GM21737 (cell line): ENCODE results near the gene MFAP4.

Experiments used
- ATAC-seq: cut with Tn5 transposase; IDR thresholded peaks from one replicate; pipeline ENCODE4 v1.9.1; 2021; ENCODE audit warnings: mild to moderate bottlenecking, moderate library complexity; ENCODE audit not compliant: unreplicated experiment

MFAP4 gene

DNA sequence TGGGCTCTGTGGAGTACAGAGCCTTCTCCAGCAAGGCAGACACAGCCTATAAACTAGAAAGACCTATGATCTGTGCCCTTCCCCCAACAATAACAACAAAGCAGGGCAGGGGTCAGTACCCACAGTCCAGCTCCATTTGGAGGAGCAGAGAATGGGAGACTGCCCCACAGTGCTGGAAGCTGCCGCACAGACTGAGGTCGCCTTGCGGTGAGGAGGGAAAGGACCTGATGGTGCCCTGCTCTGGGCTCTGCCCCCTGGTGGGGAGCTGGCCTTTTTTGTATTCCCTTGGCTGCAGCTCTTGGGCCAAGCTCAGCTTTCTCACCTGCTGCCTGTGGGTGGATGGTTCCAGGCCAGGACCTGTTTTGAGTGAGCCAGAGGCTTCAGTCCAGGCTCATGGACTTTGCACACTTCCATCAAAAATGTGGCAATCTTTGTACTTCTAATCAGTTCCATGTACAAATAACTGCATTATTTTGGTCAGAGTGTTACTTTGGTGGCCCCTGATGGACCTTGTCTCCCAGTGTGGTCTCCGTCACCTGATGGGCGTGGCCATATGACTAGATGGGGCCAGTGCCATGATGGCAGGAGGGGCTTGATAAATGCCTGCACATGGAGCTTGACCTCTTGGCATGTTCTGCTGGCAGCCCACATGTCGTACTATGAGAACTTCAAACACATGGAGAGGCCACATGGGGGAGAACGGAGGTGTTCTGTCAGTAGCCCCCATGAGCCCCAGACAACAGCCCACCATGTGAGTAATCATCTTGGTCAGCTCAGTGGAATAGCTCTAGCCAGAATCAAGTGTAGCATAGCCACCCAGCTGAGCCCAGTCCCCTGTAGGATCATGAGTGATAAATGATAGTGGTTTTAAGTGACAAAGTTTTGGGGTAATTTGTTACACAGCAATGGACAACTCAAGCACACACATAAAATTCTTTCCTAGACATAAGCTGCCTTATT is 48.7 kb downstream of the MFAP4 start:
- peak; percentile 63 for ATAC-seq

- ATAC-seq = no peak
Observed at GRCh38 chr17:19337712-19338023, 49.3 kb downstream of the MFAP4 start.

DNA sequence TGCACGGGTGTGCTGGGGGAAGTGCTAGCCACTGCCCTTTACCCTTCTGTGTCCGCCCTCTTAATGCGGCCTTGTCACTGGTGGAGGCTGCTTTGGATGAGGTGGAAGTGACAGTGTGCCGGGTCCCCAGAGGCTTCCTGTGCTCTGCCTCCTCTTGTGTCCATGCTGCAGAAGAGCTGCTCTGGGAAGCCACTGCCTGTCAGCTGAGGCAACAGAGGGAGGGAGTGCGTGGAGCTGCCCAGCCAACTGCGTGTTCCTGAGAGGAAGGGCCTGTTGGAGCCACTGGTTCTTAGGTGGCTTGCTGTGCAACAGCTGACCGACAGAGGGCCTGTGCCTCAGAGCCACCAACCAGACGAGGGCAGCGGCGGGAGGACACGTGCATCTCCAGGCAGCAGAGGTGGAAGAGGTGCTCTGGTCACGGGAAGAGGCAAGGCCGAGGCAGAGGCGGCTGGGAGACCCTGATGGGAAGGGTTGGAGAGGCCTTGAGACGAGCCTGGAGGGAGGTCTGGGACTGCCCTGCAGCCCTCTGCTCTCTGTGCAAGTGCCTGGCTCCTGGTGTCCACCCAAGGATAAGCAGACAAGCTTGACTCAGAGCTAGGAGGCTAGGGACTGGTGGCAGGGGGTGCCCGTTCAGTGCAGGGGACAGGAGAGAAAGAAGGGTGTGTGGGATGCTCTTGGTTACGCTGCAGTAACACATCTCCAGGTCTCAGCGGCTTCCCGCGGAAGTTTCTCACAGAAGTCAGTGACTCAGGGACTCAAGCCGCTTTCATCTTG is 49.9 kb downstream of the MFAP4 start:
- ATAC-seq = no peak

GRCh38 chr17:19335951-19336631 is 50.9 kb downstream of the MFAP4 start:
- no peak for ATAC-seq

DNA sequence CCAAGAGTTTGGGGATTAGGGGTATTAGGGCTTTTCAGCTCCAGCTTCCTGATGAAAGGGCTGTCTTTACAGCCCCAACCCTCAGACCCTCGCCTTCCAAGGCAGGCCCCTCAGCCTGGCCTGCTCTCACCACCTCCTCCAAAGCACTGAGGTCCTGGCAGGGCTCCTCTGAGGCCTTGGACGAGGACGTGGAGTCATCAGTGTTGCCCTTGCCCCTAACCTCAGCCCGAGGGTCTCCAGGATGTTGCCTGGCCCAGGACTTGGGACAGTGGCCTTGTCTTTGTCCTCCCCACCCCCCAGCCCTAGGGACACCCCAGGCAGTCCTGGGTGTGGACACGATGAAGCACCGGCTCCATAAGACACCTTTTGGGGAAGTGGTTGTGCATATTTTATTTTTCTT is 52.7 kb downstream of the MFAP4 start:
- ATAC-seq = no peak

GRCh38 chr17:19333736-19334290 is 53.2 kb downstream of the MFAP4 start:
- no peak for ATAC-seq
